Activated T-cell treated with anti-CD3 and anti-CD28 coated beads, Interleukin-2, amount 50 U/mL, for 4 hours (primary cell): Measurements from ENCODE around the gene INTS1. TPM values are rescaled to one million over a fixed set of nuclear protein-coding genes. Genes with fewer than 3 reads are reported as not detected.

Experiments used
- ATAC-seq, 2 donors: fragments of 200-7000 bp; cut with Tn5 transposase; one replicate each; pipeline ENCODE4 v1.10.0; 2021
- DNase-seq: peaks from one replicate; pipeline ENCODE4 v3.0.0-alpha.2; 2020
- H3K27me3 Mint-ChIP-seq: one replicate; pipeline ENCODE4 v1.8.0; 2021; ENCODE audit warnings: low read depth, mixed read lengths
- H3K36me3 Mint-ChIP-seq: one replicate; pipeline ENCODE4 v1.8.0; 2022; ENCODE audit warnings: mixed read lengths; ENCODE audit not compliant: insufficient read depth
- H3K4me1 Mint-ChIP-seq: one replicate; pipeline ENCODE4 v1.8.0; 2021; ENCODE audit warnings: low read depth, mixed read lengths
- H3K4me3 Mint-ChIP-seq: one replicate; pipeline ENCODE4 v1.8.0; 2021; ENCODE audit warnings: mild to moderate bottlenecking, moderate library complexity, mixed read lengths
- H3K9me3 Mint-ChIP-seq: one replicate; pipeline ENCODE4 v1.8.0; 2021; ENCODE audit warnings: mixed read lengths
- total RNA-seq, 3 donors: library from RNA; stranded (reverse); gene quantifications; one replicate each; pipeline ENCODE4 v1.2.1, GENCODE V29; 2021

The INTS1 gene
- total RNA-seq, 3 donors from 2014 or later: 110 to 126 (median 119) TPM

GRCh38 chr7:1421946-1422345, 82.2 kb downstream of the INTS1 start:
- DNase-seq (no peak), ATAC-seq (no peak)

GRCh38 chr7:1421020-1421790, 83.0 kb downstream of the INTS1 start:
- no peak for DNase-seq
- Mint-ChIP-seq H3K36me3 (no peaks in the 10 kb centered on the region), H3K4me3 (no peak overlapping the region), H3K4me1 (peaks cover 20% of the 10 kb centered on the region), H3K27me3 (peaks cover 13% of the 10 kb centered on the region), H3K9me3 (no peaks in the 10 kb centered on the region)
- ATAC-seq: no peak

More at GRCh38 chr7:1421946-1422345, 82.2 kb downstream of the INTS1 start:
- H3K36me3 Mint-ChIP-seq: no peaks in the 10 kb centered on the region
- H3K9me3 Mint-ChIP-seq: no peaks in the 10 kb centered on the region
- no peak overlapping the region for H3K4me3 Mint-ChIP-seq
- peaks cover 17% of the 10 kb centered on the region for H3K4me1 Mint-ChIP-seq
- H3K27me3 Mint-ChIP-seq: peaks cover 13% of the 10 kb centered on the region

Other genes starting within 250 kb of the INTS1 start
- gene MICALL2, start 44.9 kb downstream of the INTS1 start, total RNA-seq: 1 to 10 TPM; 1.3 to 2.7 (median 1.4) TPM
- gene MAFK, start 26.3 kb upstream of the INTS1 start, total RNA-seq: 10 to 100 TPM; 77.6 to 79.5 (median 78.2) TPM
- gene TMEM184A, start 51.8 kb upstream of the INTS1 start, total RNA-seq: under 1 TPM; 0.11 to 0.19 (median 0.15) TPM
- 10 to 100 TPM; 75.8 to 82.5 (median 82.5) TPM for gene PSMG3, start 65.6 kb upstream of the INTS1 start, total RNA-seq
- under 1 TPM; 0.11 to 0.13 (median 0.13) TPM for gene ELFN1, start 165.9 kb upstream of the INTS1 start, total RNA-seq